Natural killer cell (primary cell): ENCODE measurements around the gene ZNF616. TPM values are rescaled to one million over a fixed set of nuclear protein-coding genes. Genes with fewer than 3 reads are reported as not detected.

Experiments
- ATAC-seq, 3 donors: fragments of 150-1000 bp in 2 of 3; fragments of 200-7000 bp in 1 of 3; cut with Tn5 transposase; 1 replicate in 1 of 3; 2 replicates in 2 of 3; pipeline ENCODE4 v1.10.0; 2021; ENCODE audit warnings: mild to moderate bottlenecking in 2 of 3, moderate library complexity in 2 of 3
- DNase-seq, 2 donors: peaks; one replicate each; pipeline versions ENCODE4 v3.0.0 to v3.0.0-alpha.2; 2013 to 2021; ENCODE audit warnings: mixed read lengths in 1 of 2
- H3K27ac ChIP-seq: one replicate; pipeline ENCODE4 v1.5.1; 2013; ENCODE audit warnings: mild to moderate bottlenecking, low read length
- H3K27me3 ChIP-seq: one replicate; pipeline ENCODE4 v1.6.1; 2013; ENCODE audit warnings: low read length; ENCODE audit not compliant: control insufficient read depth, insufficient read depth
- H3K36me3 ChIP-seq: one replicate; pipeline ENCODE4 v1.6.1; 2013; ENCODE audit warnings: low read length; ENCODE audit not compliant: control insufficient read depth, insufficient read depth
- H3K4me1 ChIP-seq: one replicate; pipeline ENCODE4 v1.6.1; 2013; ENCODE audit warnings: low read length; ENCODE audit not compliant: control insufficient read depth, insufficient read depth
- H3K4me3 ChIP-seq: one replicate; pipeline ENCODE4 v1.5.1; 2013; ENCODE audit warnings: low read length
- H3K9me3 ChIP-seq: one replicate; pipeline ENCODE4 v1.6.1; 2013; ENCODE audit warnings: low read length; ENCODE audit not compliant: control insufficient read depth, insufficient read depth
- H3K27ac Mint-ChIP-seq, 2 donors: one replicate each; pipeline ENCODE4 v1.8.0; 2022; ENCODE audit warnings: mild to moderate bottlenecking in 2 of 2, mixed read lengths in 2 of 2, moderate library complexity in 1 of 2
- H3K27me3 Mint-ChIP-seq, 2 donors: one replicate each; pipeline ENCODE4 v1.8.0; 2022; ENCODE audit warnings: low read depth in 2 of 2, mixed read lengths in 2 of 2
- H3K36me3 Mint-ChIP-seq: one replicate; pipeline ENCODE4 v1.8.0; 2022; ENCODE audit warnings: mixed read lengths
- H3K4me1 Mint-ChIP-seq, 2 donors: one replicate each; pipeline ENCODE4 v1.8.0; 2022; ENCODE audit warnings: mixed read lengths in 2 of 2
- H3K4me3 Mint-ChIP-seq: one replicate; pipeline ENCODE4 v1.8.0; 2022; ENCODE audit warnings: mild to moderate bottlenecking, moderate library complexity, mixed read lengths
- H3K9me3 Mint-ChIP-seq, 2 donors: one replicate each; pipeline ENCODE4 v1.8.0; 2022; ENCODE audit warnings: mixed read lengths in 2 of 2
- WGBS: methylation state at CpG from one replicate; pipeline ENCODE4 v1.1.7; 2013; ENCODE audit warnings: missing lambda C conversion rate; ENCODE audit not compliant: insufficient coverage; 5-methylcytosine and 5-hydroxymethylcytosine counted together
- intact Hi-C: fragments of 100-400 bp; cut with micrococcal nuclease; formaldehyde crosslinking; loops from one replicate; pipeline ENCODE4 v1.14.2; 2022
- total RNA-seq, 4 donors: library from RNA; stranded (reverse); fragments of 120-200 nt in 1 of 4; gene quantifications; one replicate each; pipeline versions ENCODE4 v1.2.3 to v1.2.4, GENCODE V29; 2013 to 2022
- TF ChIP-seq, protein P1 (sequence below): fragments of 200-600 bp; IDR thresholded peaks from one replicate; pipeline ENCODE4 v1.8.0; 2022; ENCODE audit warnings: antibody characterized with exemption

ZNF616 gene
- total RNA-seq, 3 donors from 2014 or later (not counting 1 experiment from before 2014, with no cell fraction given): 3.8 to 7.1 (median 4.8) TPM

- ATAC-seq: peak; percentile 98 to 100 (median 99)
- H3K27ac Mint-ChIP-seq: peak overlapping the region; percentile 94 to 98
- H3K4me1 ChIP-seq: peaks cover 31% of the 10 kb centered on the region
- H3K36me3 ChIP-seq: no peaks in the 10 kb centered on the region
- peaks cover 2% of the 10 kb centered on the region for H3K9me3 ChIP-seq
- WGBS: 29% methylated on average over 22 of the region's 22 CpGs
- intact Hi-C loops: no loop called here
- H3K27ac ChIP-seq: peak overlapping the region; percentile 74
- no peaks in the 10 kb centered on the region for H3K27me3 ChIP-seq
- H3K36me3 Mint-ChIP-seq: peaks cover 4% of the 10 kb centered on the region
- H3K9me3 Mint-ChIP-seq: peaks cover 2 to 6% of the 10 kb centered on the region in 2 donors
- H3K4me3 Mint-ChIP-seq: peak overlapping the region; percentile 94
- H3K4me3 ChIP-seq: peak overlapping the region; percentile 88
- no peaks in the 10 kb centered on the region for H3K27me3 Mint-ChIP-seq
- no peak for DNase-seq
- TF ChIP-seq, protein P1, sequence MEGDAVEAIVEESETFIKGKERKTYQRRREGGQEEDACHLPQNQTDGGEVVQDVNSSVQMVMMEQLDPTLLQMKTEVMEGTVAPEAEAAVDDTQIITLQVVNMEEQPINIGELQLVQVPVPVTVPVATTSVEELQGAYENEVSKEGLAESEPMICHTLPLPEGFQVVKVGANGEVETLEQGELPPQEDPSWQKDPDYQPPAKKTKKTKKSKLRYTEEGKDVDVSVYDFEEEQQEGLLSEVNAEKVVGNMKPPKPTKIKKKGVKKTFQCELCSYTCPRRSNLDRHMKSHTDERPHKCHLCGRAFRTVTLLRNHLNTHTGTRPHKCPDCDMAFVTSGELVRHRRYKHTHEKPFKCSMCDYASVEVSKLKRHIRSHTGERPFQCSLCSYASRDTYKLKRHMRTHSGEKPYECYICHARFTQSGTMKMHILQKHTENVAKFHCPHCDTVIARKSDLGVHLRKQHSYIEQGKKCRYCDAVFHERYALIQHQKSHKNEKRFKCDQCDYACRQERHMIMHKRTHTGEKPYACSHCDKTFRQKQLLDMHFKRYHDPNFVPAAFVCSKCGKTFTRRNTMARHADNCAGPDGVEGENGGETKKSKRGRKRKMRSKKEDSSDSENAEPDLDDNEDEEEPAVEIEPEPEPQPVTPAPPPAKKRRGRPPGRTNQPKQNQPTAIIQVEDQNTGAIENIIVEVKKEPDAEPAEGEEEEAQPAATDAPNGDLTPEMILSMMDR: no peak
- peaks cover 38 to 48% of the 10 kb centered on the region in 2 donors for H3K4me1 Mint-ChIP-seq
Measured at GRCh38 chr19:52140032-52140710, 433 bp upstream of the ZNF616 start.

DNA sequence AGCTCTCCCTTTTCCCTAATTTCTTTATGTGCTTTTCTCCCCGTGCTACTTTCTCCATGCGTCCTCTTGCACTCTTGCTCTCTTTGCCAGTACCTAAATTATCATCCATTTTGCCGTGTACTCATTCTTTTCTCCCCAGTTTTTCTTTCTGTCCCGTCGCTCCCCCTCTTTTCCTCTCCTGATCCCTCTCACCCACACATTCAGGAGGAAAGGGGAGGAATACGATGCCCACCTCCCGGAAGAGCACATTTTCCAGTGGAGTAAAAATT, 821 bp downstream of the ZNF616 start:
- H3K4me3 Mint-ChIP-seq: peak overlapping the region; percentile 94
- Histone ChIP-seq H3K4me3 (peak overlapping the region; percentile 88), H3K36me3 (no peaks in the 10 kb centered on the region), H3K27ac (peak overlapping the region; percentile 74), H3K27me3 (no peaks in the 10 kb centered on the region), H3K4me1 (peaks cover 31% of the 10 kb centered on the region), H3K9me3 (peaks cover 11% of the 10 kb centered on the region)
- WGBS: 1% methylated on average over 5 of the region's 7 CpGs
- H3K9me3 Mint-ChIP-seq: peaks cover 4 to 8% of the 10 kb centered on the region in 2 donors
- H3K36me3 Mint-ChIP-seq: peaks cover 10% of the 10 kb centered on the region
- peaks cover 38 to 54% of the 10 kb centered on the region in 2 donors for H3K4me1 Mint-ChIP-seq
- TF ChIP-seq, protein P1: no peak
- intact Hi-C loops: loop anchor here (1.0 to 5.0 kb wide), 4 partner anchors 32 to 98 kb away; partner anchors contain the start of genes ZNF836 and ZNF841
- no peak for DNase-seq
- ATAC-seq: no peak
- H3K27me3 Mint-ChIP-seq: no peaks in the 10 kb centered on the region
- H3K27ac Mint-ChIP-seq: peak overlapping the region; percentile 94 to 98

- Mint-ChIP-seq H3K27ac (peak overlapping the region; percentile 94 to 98), H3K4me1 (peaks cover 38 to 54% of the 10 kb centered on the region in 2 donors), H3K27me3 (no peaks in the 10 kb centered on the region), H3K4me3 (peak overlapping the region; percentile 94), H3K36me3 (peaks cover 10% of the 10 kb centered on the region), H3K9me3 (peaks cover 4 to 8% of the 10 kb centered on the region in 2 donors)
- intact Hi-C loops: loop anchor here (2.0 to 5.0 kb wide), 2 partner anchors 32 to 41 kb away; partner anchors contain the start of genes ZNF836 and ZNF841
- H3K4me3 ChIP-seq: peak overlapping the region; percentile 88
- H3K27ac ChIP-seq: no peak overlapping the region
- peaks cover 15% of the 10 kb centered on the region for H3K9me3 ChIP-seq
- TF ChIP-seq, protein P1: no peak
- no peaks in the 10 kb centered on the region for H3K27me3 ChIP-seq
- no peak for ATAC-seq
- peaks cover 31% of the 10 kb centered on the region for H3K4me1 ChIP-seq
- 20% methylated on average over 14 of the region's 14 CpGs for WGBS
- DNase-seq: peak in 1 of 2 donors; percentile 25
- no peaks in the 10 kb centered on the region for H3K36me3 ChIP-seq
Measured at GRCh38 chr19:52138278-52138982, 1.3 kb downstream of the ZNF616 start.
